HL-60 (cell line): Measurements from ENCODE around the gene ZFYVE16.
A peak's percentile ranks its signal among the peaks of the same experiment; 100 is the strongest.

Source experiments
- DNase-seq, 2 experiments: peaks; one replicate each; pipeline ENCODE4 v3.0.0-alpha.2; 2010 to 2020; ENCODE audit warnings: low read depth in 1 of 2, low spot score in 1 of 2
- H3K27ac ChIP-seq: fragments of 250-450 bp; sonication (Bioruptor Pico); replicated peaks from 2 replicates; pipeline ENCODE4 v1.5.1; 2020; ENCODE audit warnings: mild to moderate bottlenecking, moderate library complexity
- H3K27me3 ChIP-seq: fragments of 250-450 bp; sonication (Bioruptor Pico); 2 replicates; pipeline ENCODE4 v1.5.1; 2021; ENCODE audit warnings: mild to moderate bottlenecking, moderate library complexity; ENCODE audit not compliant: insufficient read depth, poor library complexity, severe bottlenecking
- H3K4me3 ChIP-seq: replicated peaks from 2 replicates; pipeline ENCODE4 v1.5.1; 2011; ENCODE audit warnings: mild to moderate bottlenecking, control low read depth, low read length; ENCODE audit not compliant: insufficient read depth
- GABPA ChIP-seq: IDR thresholded peaks from 2 replicates; pipeline ENCODE4 v1.6.1; 2012; ENCODE audit warnings: low read depth
- POLR2AphosphoS5 ChIP-seq: IDR thresholded peaks from 2 replicates; pipeline ENCODE4 v1.6.1; 2012; ENCODE audit warnings: low read depth
- REST ChIP-seq: IDR thresholded peaks from 2 replicates; pipeline ENCODE4 v1.6.1; 2012; ENCODE audit warnings: low read depth; ENCODE audit not compliant: insufficient replicate concordance
- SPI1 ChIP-seq: IDR thresholded peaks from 2 replicates; pipeline ENCODE4 v1.6.1; 2012; ENCODE audit warnings: low read depth, mild to moderate bottlenecking, borderline replicate concordance
- TF ChIP-seq, protein P1 (sequence below): IDR thresholded peaks from one replicate; pipeline ENCODE4 v1.5.1; 2011; ENCODE audit warnings: low read length, control low read depth, inconsistent platforms; ENCODE audit not compliant: insufficient read depth

ZFYVE16 gene

DNA sequence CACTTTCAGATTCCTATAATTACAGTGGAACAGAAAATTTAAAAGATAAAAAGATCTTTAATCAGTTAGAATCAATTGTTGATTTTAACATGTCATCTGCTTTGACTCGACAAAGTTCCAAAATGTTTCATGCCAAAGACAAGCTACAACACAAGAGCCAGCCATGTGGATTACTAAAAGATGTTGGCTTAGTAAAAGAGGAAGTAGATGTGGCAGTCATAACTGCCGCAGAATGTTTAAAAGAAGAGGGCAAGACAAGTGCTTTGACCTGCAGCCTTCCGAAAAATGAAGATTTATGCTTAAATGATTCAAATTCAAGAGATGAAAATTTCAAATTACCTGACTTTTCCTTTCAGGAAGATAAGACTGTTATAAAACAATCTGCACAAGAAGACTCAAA is 29.5 kb downstream of the ZFYVE16 start:
- peak in 1 of 2 experiments; percentile 10 for DNase-seq
- Histone ChIP-seq H3K4me3 (no peak overlapping the region), H3K27ac (no peak overlapping the region), H3K27me3 (no peaks in the 10 kb centered on the region)
- peak; percentile 29; the same call in 1 of the 2 replicates for TF ChIP-seq SPI1
- TF ChIP-seq REST, result no peak

DNA sequence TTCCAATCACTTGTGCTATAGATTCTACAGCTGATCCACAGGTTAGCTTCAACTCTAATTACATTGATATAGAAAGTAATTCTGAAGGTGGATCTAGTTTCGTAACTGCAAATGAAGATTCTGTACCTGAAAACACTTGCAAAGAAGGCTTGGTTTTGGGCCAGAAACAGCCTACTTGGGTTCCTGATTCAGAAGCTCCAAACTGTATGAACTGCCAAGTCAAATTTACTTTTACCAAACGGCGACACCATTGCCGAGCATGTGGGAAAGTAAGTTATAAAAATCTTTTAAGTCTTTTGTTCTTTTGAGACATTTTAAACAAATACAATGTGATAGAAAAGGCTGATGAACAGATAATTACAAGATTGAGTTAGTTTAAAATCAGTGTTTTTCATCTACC is 30.9 kb downstream of the ZFYVE16 start:
- TF ChIP-seq SPI1, result no peak
- TF ChIP-seq, protein P1, sequence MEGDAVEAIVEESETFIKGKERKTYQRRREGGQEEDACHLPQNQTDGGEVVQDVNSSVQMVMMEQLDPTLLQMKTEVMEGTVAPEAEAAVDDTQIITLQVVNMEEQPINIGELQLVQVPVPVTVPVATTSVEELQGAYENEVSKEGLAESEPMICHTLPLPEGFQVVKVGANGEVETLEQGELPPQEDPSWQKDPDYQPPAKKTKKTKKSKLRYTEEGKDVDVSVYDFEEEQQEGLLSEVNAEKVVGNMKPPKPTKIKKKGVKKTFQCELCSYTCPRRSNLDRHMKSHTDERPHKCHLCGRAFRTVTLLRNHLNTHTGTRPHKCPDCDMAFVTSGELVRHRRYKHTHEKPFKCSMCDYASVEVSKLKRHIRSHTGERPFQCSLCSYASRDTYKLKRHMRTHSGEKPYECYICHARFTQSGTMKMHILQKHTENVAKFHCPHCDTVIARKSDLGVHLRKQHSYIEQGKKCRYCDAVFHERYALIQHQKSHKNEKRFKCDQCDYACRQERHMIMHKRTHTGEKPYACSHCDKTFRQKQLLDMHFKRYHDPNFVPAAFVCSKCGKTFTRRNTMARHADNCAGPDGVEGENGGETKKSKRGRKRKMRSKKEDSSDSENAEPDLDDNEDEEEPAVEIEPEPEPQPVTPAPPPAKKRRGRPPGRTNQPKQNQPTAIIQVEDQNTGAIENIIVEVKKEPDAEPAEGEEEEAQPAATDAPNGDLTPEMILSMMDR, result no peak
- no peak for TF ChIP-seq REST
- TF ChIP-seq GABPA, result no peak
- TF ChIP-seq POLR2AphosphoS5, result no peak
- no peak for DNase-seq
- no peaks in the 10 kb centered on the region for H3K27me3 ChIP-seq
- no peak overlapping the region for H3K4me3 ChIP-seq
- no peak overlapping the region for H3K27ac ChIP-seq

DNA sequence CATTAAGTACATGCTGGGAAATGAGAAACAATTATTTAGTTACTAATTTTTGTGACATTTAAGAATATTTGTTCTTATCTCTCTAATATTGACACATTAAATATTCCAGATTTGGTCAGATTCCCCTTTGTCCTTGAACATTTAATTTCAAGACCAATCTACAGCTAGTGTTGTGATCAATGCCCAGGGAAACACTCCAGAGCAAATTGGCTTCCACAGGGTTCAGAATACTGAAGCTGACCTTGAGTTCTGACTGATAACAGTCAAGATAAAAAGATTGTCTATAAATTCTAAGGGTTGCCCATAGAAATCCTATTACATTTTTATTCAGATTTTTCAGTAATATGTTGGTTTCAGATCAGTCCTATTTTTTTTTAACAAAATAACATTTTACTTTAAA is 31.3 kb downstream of the ZFYVE16 start:
- H3K27me3 ChIP-seq, result no peaks in the 10 kb centered on the region
- H3K27ac ChIP-seq, result no peak overlapping the region
- TF ChIP-seq POLR2AphosphoS5, result no peak
- TF ChIP-seq, protein P1, result no peak
- TF ChIP-seq REST, result no peak
- TF ChIP-seq GABPA, result no peak
- no peak for TF ChIP-seq SPI1
- H3K4me3 ChIP-seq, result no peak overlapping the region
- DNase-seq, result no peak

DNA sequence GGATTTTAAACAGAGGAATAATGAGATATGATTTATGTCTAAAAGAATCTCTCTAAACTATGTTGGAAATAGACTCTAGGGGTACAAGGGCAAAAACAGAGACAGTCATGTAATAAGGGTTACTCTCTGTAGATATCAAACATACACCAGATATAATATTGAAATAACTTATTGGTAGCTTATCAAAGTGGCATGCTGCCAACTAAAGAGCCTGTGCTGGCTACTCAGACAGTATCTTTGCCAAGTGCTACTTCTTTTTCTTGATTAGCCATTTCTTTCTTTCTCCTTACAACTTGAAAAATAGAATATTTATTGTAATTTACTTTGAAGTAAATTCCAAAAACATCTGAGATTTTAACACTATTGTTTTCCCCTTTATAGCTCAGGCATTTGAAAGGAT is 34.9 kb downstream of the ZFYVE16 start:
- no peak for TF ChIP-seq SPI1
- TF ChIP-seq, protein P1, result no peak
- TF ChIP-seq POLR2AphosphoS5, result no peak
- TF ChIP-seq REST, result no peak
- TF ChIP-seq GABPA, result no peak
- no peaks in the 10 kb centered on the region for H3K27me3 ChIP-seq
- no peak overlapping the region for H3K27ac ChIP-seq
- H3K4me3 ChIP-seq, result no peak overlapping the region
- DNase-seq, result no peak
